GM19324 (cell line): ENCODE data around the gene CNPY2.
"Not testable (repeated sequence)": the region's sequence is repeated elsewhere in the genome, so short reads cannot be mapped to it uniquely, and the experiment has no call there.

ENCODE experiments used
- ATAC-seq: cut with Tn5 transposase; IDR thresholded peaks from one replicate; pipeline ENCODE4 v1.9.1; 2021; ENCODE audit warnings: mild to moderate bottlenecking, moderate library complexity; ENCODE audit not compliant: unreplicated experiment, low FRiP score

Gene CNPY2

GRCh38 chr12:56315622-56316473, at the start of gene CNPY2:
CNPY2 (minus strand) TSS chr12:56315988; CDS start chr12:56315217, 771 bp downstream.
- ATAC-seq: peak; percentile 89

GRCh38 chr12:56362130-56363059, 46.6 kb upstream of the CNPY2 start, which contains the start of gene APOF:
APOF (minus strand) TSS chr12:56362857; CDS start chr12:56362745, 112 bp downstream.
- no peak for ATAC-seq

GRCh38 chr12:56361487-56362129, 45.8 kb upstream of the CNPY2 start:
- ATAC-seq: no peak

- ATAC-seq: peak; percentile 96
Observed at GRCh38 chr12:56359851-56360767, 44.3 kb upstream of the CNPY2 start, which contains the start of gene STAT2. STAT2 (minus strand) TSS chr12:56360107; CDS start chr12:56356571, 3,536 bp downstream.

- ATAC-seq: no peak
Observed at GRCh38 chr12:56358836-56359532, 43.2 kb upstream of the CNPY2 start.

- no peak for ATAC-seq
Observed at GRCh38 chr12:56351325-56351724, 35.5 kb upstream of the CNPY2 start.

- ATAC-seq: no peak
Observed at GRCh38 chr12:56350662-56351061, 34.9 kb upstream of the CNPY2 start.

GRCh38 chr12:56348776-56349175, 33.0 kb upstream of the CNPY2 start:
- ATAC-seq: no peak

GRCh38 chr12:56347255-56347654, 31.5 kb upstream of the CNPY2 start:
- ATAC-seq: not testable (repeated sequence)

GRCh38 chr12:56346675-56347074, 30.9 kb upstream of the CNPY2 start:
- ATAC-seq: no peak

- ATAC-seq: not testable (repeated sequence)
Observed at GRCh38 chr12:56342290-56342689, 26.5 kb upstream of the CNPY2 start.

GRCh38 chr12:56341616-56342015, 25.8 kb upstream of the CNPY2 start:
- no peak for ATAC-seq

- no peak for ATAC-seq
Observed at GRCh38 chr12:56339158-56339422, 23.3 kb upstream of the CNPY2 start.

- no peak for ATAC-seq
Observed at GRCh38 chr12:56338308-56339157, 22.7 kb upstream of the CNPY2 start, which contains the start of gene IL23A. IL23A (plus strand) TSS chr12:56338884; CDS start chr12:56339045, 161 bp downstream.

- ATAC-seq: no peak
Observed at GRCh38 chr12:56337753-56338251, 22.0 kb upstream of the CNPY2 start.

- no peak for ATAC-seq
Observed at GRCh38 chr12:56336361-56337167, 20.8 kb upstream of the CNPY2 start.

GRCh38 chr12:56335527-56335926, 19.7 kb upstream of the CNPY2 start:
- not testable (repeated sequence) for ATAC-seq
